GM18517 (cell line): ENCODE measurements around the gene PLEKHH1.
"Not testable (repeated sequence)": the region's sequence is repeated elsewhere in the genome, so short reads cannot be mapped to it uniquely, and the experiment has no call there.

Experiments used
- ATAC-seq: cut with Tn5 transposase; IDR thresholded peaks from one replicate; pipeline ENCODE4 v1.9.1; 2021; ENCODE audit warnings: mild to moderate bottlenecking, moderate library complexity; ENCODE audit not compliant: unreplicated experiment

The PLEKHH1 gene

DNA sequence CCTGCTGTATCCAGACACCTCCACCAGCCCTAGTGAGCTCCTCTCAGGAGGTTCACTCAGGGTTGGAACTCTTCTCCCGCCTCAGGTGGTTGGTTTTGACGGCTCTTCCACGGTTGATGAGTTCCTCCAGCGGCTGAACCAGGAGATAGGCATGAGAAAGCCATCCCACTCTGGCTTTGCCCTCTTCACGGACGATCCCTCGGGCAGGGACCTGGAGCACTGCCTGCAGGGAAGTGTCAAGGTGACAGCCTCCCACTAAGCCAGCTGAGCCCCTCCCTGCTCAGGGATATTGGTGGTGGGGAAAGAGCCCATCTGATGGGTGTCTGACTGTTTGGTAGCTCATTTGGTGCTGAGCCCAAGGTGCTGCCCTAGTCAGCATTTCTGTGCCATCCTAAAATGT is 46.5 kb downstream of the PLEKHH1 start:
- no peak for ATAC-seq

DNA sequence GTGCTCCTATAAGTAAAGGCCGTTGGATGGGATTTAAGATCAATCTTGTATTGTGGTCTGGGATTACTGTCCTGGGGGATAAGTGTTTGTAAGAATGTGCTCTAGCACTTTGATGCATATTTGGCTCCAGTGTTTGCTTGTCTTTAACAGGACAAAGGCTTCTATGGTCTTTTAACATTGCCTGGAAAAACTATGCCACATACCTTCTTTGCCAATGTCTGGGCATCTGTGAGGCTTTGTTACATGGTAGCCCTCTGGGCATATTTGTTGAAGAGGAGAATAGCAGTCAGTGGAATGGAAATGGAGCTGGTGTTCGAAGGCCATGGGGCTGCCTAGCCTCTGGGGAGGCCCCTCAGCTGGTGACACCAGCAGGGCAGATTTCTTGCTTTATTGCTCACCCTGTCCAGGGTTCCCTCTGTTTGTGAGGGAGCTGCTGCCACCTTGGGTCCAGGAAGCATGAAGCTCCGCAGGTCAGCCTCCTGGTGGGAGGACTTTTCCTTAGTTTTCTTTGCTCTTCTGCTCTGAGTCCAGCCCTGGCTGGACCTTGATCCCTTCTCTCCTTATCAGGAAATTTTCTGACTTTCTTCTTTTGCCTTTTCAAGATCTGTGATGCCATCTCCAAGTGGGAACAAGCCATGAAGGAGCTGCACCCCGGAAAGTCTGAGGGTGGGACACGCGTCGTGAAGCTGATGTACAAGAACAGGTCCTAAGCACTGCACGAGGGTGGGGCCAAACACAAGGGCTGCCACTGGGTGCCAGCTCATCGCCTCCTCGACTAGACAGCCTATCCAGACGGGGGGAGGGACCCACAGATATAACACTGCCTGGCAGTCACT is 47.5 kb downstream of the PLEKHH1 start:
- ATAC-seq: no peak

DNA sequence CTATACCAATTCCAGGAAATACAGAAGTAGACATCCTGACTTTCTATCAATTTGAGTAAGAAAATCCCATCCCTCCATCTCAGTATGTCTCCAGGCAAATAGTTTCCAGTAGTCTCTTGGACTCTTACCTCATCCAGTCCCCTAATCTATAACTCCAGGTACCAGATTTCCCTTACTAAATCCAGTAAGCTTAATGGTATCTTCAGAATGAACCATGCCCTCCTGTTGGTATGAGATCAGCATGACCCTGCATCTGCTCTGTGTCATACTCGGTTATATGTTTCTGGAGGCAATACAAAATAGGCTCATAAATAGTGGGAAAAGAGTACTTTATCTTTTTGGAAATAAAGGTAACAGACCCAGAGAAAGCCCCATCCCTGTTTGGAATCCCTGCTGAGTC is 48.6 kb downstream of the PLEKHH1 start:
- ATAC-seq: no peak

DNA sequence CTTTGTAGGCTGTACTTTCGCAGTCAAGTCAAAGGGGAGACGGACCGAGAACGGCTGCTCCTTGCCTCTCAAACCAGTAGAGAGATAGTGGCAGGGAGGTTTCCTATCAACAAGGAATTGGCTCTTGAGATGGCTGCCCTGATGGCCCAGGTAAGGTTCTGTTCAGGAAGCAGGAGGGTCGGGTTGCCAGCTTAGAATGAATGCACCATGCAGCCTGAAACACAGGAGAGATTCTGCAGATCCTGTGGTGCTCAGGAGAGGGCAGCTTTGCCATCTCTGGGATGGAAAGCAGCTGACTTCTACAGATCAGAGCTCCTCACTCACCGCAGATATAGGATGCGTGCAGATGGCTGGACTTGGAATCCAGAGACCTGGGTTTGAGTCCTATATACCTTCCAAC is 49.0 kb downstream of the PLEKHH1 start:
- ATAC-seq: no peak

DNA sequence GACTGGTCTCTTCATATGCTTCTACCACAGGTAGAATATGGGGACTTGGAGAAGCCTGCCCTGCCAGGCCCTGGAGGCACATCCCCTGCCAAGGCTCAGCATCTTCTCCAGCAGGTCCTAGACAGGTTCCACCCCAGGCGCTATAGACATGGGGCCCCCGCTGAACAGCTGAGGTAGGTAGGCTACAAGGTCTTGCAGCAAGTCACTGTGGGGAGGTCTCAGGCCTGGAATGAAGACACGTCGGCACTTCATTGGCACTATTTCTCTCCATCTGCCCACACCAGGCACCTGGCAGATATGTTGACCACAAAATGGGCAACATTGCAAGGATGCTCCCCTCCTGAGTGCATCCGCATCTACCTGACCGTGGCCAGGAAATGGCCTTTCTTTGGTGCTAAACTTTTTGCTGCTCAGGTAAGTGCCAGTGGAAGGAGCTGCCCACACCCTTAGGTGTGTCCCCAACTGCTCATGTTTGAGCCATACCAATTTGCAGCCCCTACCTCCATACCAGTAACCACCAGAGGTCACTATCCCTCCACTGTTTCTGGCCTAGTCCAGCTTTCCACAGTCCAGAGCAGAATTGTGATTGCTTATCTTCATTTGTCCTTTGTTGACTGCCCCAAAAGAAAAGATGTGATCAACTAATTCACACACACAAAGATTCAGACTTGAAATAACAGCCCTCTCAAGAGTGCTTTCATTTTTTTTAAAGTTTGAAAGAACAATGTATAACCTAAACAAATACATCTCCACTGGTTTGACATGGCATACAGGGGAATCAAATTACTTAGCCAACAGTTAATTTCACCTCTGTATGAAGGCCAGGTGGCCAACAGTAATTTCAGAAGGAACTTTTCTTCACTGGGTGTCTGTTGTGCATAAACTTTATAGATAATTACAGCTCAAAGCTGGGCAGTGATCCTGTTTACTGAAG is 50.9 kb downstream of the PLEKHH1 start:
- no peak for ATAC-seq

DNA sequence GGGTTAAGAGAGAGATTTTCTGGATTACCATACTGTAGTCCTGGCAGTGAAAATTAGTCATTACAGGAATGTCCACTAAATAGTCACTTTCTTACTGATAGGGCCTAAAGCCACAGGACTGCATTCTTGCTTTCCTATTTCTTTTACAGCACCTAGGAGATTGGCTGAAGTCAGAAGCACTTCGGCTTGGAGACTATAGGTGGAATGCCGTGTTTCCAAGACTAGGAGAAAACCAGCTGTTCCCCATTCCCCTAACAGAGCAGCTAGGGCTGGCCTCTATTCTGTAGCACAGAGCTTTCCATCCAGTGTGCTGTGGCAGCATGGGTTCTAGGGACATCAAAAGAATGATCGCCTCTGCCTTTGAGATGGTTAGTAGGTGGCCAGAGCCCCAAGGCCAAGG is 51.9 kb downstream of the PLEKHH1 start:
- ATAC-seq: no peak

DNA sequence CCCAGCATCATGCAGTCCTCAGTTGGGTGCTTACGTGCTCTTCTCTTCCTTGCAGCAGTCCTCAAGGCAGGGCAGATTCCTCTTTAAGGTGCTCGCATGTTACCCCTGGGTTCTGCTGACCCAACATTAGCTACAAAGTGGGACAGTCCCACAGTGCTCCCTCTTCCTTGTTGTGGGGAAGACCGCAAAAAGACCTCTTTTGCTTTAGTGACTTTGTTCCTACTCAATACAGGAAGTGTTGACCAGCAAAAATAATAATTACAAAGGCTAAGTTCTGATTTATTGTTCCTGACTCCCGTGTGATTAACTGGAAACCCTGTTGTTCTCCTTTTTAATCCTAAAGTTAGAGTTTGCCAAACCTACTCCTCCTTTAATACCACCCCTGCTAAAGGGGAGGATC is 53.3 kb downstream of the PLEKHH1 start:
- no peak for ATAC-seq

DNA sequence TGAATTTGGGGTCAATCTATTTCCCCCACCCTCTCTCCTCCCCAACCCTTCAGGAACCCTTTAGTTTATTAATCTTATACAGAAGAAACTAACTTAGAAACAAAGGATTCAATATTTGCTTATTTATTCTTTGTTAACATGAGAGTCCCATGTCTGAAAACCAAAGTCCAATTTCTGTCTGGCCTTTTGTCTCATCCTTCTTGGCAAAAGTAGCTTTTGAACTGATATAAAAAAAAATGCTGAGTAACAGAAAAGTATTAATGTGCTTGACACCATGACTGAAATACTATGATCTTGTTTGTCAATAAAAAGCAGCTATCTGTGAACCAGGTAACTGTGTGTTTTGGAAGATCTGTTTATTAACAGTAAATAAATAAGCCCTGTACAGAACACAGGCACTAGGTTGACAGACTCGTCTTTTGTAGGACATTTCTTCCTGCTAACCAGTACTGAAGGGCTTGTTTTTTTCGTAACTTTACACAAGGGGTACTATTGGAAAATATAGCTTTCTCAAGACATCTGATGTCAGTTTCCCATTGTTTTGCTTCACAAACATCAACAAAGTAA is 56.2 kb downstream of the PLEKHH1 start:
- no peak for ATAC-seq

DNA sequence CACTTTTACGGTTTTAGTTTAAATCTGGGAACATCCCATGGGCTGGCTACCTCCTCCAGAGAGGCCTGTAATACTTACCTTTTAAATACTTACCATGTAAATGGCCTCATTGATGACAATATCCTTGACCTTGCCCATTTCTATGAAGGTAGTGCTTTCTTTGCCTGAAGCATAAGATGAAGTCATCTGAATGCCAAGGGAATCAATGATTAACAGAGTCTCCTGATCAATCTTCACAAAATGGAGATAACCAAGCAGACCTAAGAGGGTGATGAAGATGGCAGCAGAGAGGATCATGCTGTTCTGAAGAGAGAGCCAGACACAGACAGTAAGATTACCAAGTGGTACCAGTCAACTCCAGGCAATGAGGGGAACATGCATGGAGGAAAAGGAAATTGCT is 60.6 kb downstream of the PLEKHH1 start:
- not testable (repeated sequence) for ATAC-seq

DNA sequence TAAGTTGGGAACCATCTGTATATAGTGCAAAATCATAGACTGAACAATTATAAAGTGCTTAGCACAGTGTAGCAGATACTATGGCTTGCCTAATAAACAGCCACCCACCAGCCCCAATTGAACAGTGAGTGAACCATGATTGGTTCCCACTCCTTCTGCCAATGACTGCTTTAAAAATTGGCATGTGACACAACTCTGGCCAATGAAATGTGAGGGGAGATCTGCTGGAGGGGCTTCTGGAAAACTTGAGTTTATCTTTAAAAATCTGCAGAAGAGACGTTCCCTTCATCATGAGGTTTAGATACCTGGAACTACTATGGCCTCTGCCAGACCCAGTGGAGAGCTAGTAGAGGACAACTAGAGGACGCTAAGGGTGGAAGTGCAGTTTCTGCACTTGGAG is 62.3 kb downstream of the PLEKHH1 start:
- ATAC-seq: no peak

DNA sequence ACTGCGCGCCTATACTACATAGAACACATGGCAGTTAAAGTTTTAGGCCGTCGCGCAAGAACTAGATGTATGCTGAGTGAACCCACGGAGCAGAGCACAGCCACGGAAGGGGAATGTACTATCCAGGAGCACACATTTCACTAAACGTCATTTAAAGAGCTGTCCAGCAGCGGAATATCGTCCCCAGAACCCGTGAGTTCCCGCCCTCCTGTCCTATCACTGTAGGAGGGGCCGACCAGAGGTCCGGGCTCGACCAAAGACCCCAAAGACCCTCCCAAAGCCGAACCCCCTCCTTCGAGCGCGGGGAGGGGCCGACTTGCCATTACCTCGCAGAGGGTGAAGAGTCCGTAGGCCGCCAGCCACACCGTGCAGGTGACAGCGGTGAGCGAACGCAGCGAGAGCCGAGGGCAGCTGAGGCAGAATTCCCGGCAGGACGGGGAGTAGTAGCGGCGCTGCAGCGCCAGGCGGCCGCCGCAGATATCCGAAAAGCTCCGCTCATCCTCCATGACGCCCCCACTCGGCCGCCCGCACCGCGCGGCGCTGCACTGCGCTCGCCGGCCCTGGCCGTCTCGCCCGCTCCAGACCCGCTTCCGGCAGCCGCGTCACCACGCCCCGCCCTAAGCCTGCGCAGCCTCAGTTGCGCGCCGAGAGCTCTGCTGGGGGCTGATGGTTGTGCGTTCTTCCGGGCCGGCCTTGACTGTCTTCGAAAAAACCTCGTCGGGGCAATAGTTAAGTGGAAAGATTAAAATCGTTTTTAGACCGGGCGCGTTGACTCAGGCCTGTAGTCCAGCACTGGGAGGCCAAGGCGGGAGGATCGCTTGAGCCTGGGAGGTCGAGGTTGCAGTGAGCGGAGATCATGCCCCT is 66.8 kb downstream of the PLEKHH1 start, which contains the start of gene PIGH:
PIGH (minus strand) TSS at position 571 of the 864 bp plus-strand sequence; CDS start at position 506, 65 bp downstream.
- ATAC-seq: peak; percentile 82

DNA sequence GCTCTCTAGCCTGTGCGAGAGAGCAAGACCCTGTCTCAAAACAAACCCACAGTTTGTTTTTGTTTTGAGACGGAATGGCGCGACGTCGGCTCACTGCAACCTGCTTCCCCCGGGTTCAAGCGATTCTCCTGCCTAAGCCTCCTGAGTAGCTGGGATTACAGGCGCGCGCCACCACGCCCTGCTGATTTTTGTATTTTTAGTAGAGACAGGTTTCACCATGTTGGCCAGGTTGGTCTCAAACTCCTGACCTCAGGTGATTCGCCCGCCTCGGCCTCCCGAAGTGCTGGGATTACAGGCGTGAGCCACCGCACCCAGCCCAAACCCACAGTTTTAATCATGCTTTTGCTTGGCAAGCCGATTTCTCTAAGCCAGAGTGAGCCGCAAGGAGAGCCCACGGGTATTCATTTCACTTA is 67.5 kb downstream of the PLEKHH1 start:
- ATAC-seq: not testable (repeated sequence)

DNA sequence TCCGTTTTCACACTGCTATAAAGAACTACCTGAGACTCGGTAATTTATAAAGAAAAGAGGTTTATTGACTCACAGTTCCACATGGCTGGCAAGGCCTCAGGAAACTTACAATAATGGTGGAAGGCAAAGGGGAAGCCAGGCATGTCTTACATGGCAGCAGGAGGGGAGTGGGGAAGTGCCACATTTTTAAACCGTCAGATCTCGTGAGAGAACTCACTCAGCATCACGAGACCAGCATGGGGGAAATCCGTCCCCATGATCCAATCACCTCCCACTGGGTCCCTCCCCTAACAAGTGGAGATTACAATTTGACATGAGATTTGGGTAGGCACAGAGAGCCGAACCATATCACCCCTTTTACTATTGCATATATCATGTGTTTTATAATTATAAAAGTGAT is 69.0 kb downstream of the PLEKHH1 start:
- ATAC-seq: no peak

DNA sequence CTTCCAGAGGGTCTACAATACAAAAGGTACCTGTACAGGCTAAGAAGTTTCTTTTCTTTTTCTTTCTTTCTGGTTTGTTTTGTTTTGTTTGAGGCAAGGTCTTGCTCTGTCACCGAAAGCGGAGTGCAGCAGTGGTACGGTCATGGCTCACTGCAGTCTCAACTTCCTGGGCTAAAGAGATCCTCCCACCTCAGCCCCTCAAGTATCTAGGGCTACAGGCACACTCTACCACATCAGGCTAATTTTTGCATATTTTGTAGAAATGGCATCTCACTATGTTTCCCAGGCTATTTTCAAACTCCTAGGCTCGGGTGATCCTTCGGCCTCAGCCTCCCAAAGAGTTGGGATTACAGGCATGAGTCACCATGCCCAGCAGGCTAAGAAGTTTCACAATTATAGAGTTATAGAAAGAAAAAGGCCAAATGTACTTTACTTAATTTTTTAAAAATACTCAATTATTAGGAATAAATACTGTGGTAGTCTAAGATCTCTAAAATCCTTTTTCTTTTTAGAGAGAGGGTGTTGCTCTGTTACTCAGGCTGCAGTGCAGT is 70.0 kb downstream of the PLEKHH1 start:
- ATAC-seq: peak; percentile 55

DNA sequence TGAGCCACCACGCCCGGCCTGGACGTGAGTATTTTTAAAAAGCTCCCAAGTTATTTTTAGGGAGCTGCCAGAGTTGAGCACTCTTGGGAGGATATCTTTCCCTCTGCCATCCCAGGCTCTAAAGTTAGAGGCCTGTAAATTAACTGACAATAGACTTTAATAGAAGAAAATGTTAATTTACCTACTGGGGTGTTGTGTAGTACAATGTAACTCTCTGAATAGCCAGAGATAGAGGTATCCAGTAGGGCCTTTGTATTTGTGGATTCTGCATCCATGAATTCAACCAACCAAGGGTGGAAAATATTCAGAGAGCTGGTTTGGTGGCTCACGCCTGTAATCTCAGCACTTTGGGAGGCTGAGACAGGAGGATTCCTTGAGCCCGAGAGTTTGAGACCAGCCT is 74.6 kb downstream of the PLEKHH1 start:
- no peak for ATAC-seq

DNA sequence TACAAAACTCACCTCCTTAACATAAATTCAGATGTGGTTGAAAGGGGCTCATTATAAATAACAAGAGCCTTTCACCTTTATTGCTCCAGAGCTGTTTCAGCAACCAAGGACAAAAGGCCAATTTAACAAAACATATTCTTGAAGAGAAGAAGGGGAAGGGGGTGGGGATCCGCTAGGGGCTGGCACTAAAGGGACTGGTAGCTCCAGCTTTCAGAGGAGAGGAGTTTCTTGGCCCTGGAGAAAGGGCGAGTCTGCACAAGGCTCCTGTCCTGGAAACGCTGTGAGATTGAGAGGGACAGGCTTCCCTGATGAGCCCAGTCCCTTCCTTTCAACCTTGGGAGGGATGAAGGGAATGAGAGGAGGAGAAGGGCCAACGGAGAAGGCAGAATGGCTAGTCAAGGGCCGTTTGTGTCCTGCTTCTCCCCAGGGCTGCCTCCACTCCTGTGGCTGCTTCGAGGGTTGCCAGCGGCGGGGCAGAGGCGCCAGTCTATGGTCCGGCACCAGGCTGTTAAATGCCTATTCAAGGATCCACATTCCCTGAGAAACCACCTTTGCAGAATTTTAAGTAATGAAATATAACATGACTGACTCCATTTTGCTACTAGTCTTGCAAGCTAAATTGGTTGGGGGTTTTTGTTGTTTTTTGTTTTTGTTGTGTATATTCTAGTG is 76.7 kb downstream of the PLEKHH1 start:
- ATAC-seq: no peak

DNA sequence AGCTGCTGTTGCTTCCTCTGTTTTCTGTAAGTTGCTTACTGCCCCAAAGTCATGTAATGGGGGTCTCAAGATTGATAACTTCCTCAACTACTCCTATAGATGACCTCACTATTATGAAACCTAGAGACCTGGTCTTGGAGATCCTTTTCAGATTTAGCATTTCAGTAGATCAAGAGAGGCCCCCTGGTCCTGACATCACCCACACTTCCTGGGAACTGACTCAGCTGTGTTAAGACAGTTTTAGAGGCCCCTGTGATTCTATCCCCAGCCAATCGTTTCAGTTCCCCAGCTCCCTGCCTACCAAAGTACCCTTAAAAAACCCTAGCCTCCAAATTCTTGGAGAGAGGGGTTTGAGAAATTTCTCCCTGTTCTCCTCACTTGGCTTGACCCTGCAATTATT is 77.4 kb downstream of the PLEKHH1 start:
- no peak for ATAC-seq

DNA sequence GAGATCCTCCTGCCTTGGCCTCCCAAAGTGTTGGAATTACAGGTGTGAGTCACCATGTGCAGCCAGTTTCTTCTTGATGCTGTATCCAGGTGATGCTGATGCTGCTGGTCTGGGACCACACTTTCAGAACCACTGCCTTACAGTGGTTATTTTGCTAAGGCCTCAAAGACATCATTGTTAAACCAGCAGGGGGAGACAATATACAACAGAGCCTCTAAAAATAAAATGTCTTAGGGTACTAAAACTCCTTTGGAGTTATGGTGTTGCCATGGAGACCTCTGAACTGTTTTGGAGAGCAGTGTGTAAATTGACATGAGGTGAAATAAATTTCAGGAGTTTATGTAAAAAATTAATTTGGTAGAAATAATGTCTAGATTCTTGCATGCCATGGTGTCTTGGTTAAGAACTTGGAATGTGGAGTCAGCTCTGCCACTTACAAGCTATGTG is 85.5 kb downstream of the PLEKHH1 start:
- no peak for ATAC-seq

DNA sequence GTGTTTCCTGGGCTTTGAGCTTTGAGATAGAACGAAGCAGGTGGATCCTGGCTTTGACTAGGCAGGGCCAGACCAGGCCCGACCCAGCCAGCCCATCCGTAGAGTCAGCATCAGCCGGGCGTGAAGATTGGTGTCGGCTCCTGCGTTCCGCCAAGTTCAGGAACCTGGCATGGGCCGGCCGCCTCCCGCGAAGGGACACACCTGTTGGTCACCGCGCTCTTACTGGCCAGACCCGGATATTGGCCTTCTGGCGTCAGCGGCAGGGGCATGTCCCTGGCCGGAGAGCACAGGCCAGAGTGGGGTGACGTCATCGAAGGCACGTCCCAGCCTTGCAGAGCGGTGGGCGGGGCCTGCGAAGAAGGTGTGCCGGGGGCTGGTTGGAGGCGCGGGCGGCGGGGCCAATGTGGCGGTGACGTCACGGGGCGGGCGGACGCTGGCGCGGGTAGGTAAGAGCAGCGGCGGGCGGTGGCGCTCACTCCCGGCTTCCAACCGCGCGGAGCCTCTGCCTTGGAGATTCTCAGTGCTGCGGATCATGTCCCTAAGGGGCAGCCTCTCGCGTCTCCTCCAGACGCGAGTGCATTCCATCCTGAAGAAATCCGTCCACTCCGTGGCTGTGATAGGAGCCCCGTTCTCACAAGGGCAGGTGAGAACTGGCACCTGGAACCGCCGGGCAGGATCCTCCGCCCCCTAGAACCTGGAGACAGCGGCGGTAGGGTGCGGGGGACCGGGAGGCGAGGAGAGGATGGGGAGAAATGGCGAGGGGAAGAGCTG is 86.5 kb downstream of the PLEKHH1 start, which contains the start of gene ARG2:
ARG2 (plus strand) TSS at position 475 of the 771 bp plus-strand sequence; CDS start at position 533, 58 bp downstream.
- peak; percentile 91 for ATAC-seq
